CD4-positive, alpha-beta T cell (primary cell): ENCODE data around the gene VEGFD. TPM values are rescaled to one million over a fixed set of nuclear protein-coding genes. Genes with fewer than 3 reads are reported as not detected.

Experiments used
- ATAC-seq: fragments of 200-7000 bp; cut with Tn5 transposase; one replicate; pipeline ENCODE4 v1.10.0; 2022; ENCODE audit warnings: mild to moderate bottlenecking; ENCODE audit not compliant: poor library complexity
- CTCF ChIA-PET: fragments of 350-600 bp; sonication (Branson Sonifier 250); formaldehyde crosslinking; loops from one replicate; lab custom pipeline; 2021; ENCODE audit warnings: antibody characterized with exemption, inconsistent platforms; lab: Charles Lee
- POLR2A ChIA-PET: fragments of 350-600 bp; sonication (Branson Sonifier 250); formaldehyde crosslinking; loops from one replicate; lab custom pipeline; 2021; ENCODE audit warnings: antibody characterized with exemption, inconsistent platforms; lab: Charles Lee
- DNase-seq, 14 experiments: peaks; one replicate each; pipeline ENCODE4 v3.0.0-alpha.2; 2013 to 2020; ENCODE audit warnings: mixed read lengths in 2 of 14
- H3K27ac ChIP-seq, 2 donors: one replicate each; pipeline versions ENCODE4 v1.5.1 to v1.7.0; 2013; ENCODE audit warnings: low read length in 2 of 2, low read depth in 1 of 2, mild to moderate bottlenecking in 1 of 2
- H3K27me3 ChIP-seq, 2 experiments: 1 replicate in 1 of 2; 2 replicates in 1 of 2; pipeline versions ENCODE4 v1.6.1 to v1.7.0; 2013; ENCODE audit warnings: low read length in 2 of 2, control low read depth in 1 of 2, mild to moderate bottlenecking in 1 of 2, moderate library complexity in 1 of 2; ENCODE audit not compliant: insufficient read depth in 2 of 2, control insufficient read depth in 1 of 2
- H3K36me3 ChIP-seq: one replicate; pipeline ENCODE4 v1.6.1; 2013; ENCODE audit warnings: low read length, control low read depth; ENCODE audit not compliant: insufficient read depth
- H3K4me1 ChIP-seq: one replicate; pipeline ENCODE4 v1.6.1; 2013; ENCODE audit warnings: low read length, control low read depth; ENCODE audit not compliant: insufficient read depth
- H3K4me3 ChIP-seq: one replicate; pipeline ENCODE4 v1.5.1; 2013; ENCODE audit warnings: mild to moderate bottlenecking, low read length, moderate library complexity
- H3K9me3 ChIP-seq, 2 experiments: 1 replicate in 1 of 2; 2 replicates in 1 of 2; pipeline versions ENCODE4 v1.6.1 to v1.7.0; 2013; ENCODE audit warnings: low read length in 2 of 2, mild to moderate bottlenecking in 2 of 2, control low read depth in 1 of 2, moderate library complexity in 1 of 2; ENCODE audit not compliant: control insufficient read depth in 1 of 2, insufficient read depth in 1 of 2
- H3K27ac Mint-ChIP-seq: one replicate; pipeline ENCODE4 v1.8.0; 2020; ENCODE audit warnings: mixed read lengths
- H3K27me3 Mint-ChIP-seq: one replicate; pipeline ENCODE4 v1.8.0; 2021; ENCODE audit warnings: mixed read lengths
- H3K36me3 Mint-ChIP-seq: one replicate; pipeline ENCODE4 v1.8.0; 2021; ENCODE audit warnings: low read depth, mixed read lengths
- H3K4me1 Mint-ChIP-seq: one replicate; pipeline ENCODE4 v1.8.0; 2021; ENCODE audit warnings: low read depth, mixed read lengths
- H3K4me3 Mint-ChIP-seq: one replicate; pipeline ENCODE4 v1.8.0; 2020; ENCODE audit warnings: mild to moderate bottlenecking, mixed read lengths
- H3K9me3 Mint-ChIP-seq: one replicate; pipeline ENCODE4 v1.8.0; 2020; ENCODE audit warnings: mixed read lengths
- CTCF ChIP-seq: fragments of 200-600 bp; IDR thresholded peaks from one replicate; pipeline ENCODE4 v1.8.0; 2022; ENCODE audit warnings: antibody characterized with exemption, mild to moderate bottlenecking
- intact Hi-C, 2 experiments: fragments of 100-400 bp; cut with DNase I in 1 of 2; cut with micrococcal nuclease in 1 of 2; formaldehyde crosslinking; loops; one replicate each; pipeline versions ENCODE4 v1.15.1 to v1.9.0; 2023 to 2025; cut with DNase I, micrococcal nuclease
- total RNA-seq, 174 experiments: library from RNA in 2 of 174; stranded (reverse) in 2 of 174; gene quantifications; one replicate each; pipeline ENCODE4 v1.2.3 and lab custom pipeline; 2021 to 2026

VEGFD gene
- total RNA-seq, 2 experiments from 2014 or later, result not detected

- TF ChIP-seq CTCF, result no peak
- Mint-ChIP-seq H3K36me3 (no peaks in the 10 kb centered on the region), H3K9me3 (no peaks in the 10 kb centered on the region), H3K4me3 (no peak overlapping the region), H3K27me3 (peaks cover 26% of the 10 kb centered on the region), H3K27ac (no peak overlapping the region), H3K4me1 (no peaks in the 10 kb centered on the region)
- H3K4me3 ChIP-seq, result no peak overlapping the region
- intact Hi-C loops, result loop anchor here in 1 of 2 experiments (10.0 kb wide), 1 partner anchor 1351 kb away; no protein-coding TSS in a partner anchor
- DNase-seq, result no peak
- H3K27me3 ChIP-seq, result peaks cover 0 to 7% of the 10 kb centered on the region in 2 experiments
- H3K9me3 ChIP-seq, result no peaks in the 10 kb centered on the region
- ChIA-PET POLR2A (no interaction called here), CTCF (no interaction called here)
- no peak for ATAC-seq
- no peaks in the 10 kb centered on the region for H3K36me3 ChIP-seq
- H3K27ac ChIP-seq, result no peak overlapping the region
- H3K4me1 ChIP-seq, result no peaks in the 10 kb centered on the region
These were observed 40.1 kb downstream of the VEGFD start for GRCh38 chrX:15344106-15344505.

GRCh38 chrX:15343075-15343476, 41.1 kb downstream of the VEGFD start:
- intact Hi-C loops, result loop anchor here in 1 of 2 experiments (10.0 kb wide), 1 partner anchor 1352 kb away; no protein-coding TSS in a partner anchor
- H3K27me3 ChIP-seq, result peaks cover 0 to 8% of the 10 kb centered on the region in 2 experiments
- ChIA-PET CTCF (no interaction called here), POLR2A (no interaction called here)
- H3K4me1 ChIP-seq, result no peaks in the 10 kb centered on the region
- H3K4me3 ChIP-seq, result no peak overlapping the region
- H3K27ac ChIP-seq, result no peak overlapping the region
- H3K27me3 Mint-ChIP-seq, result peaks cover 29% of the 10 kb centered on the region
- no peak for TF ChIP-seq CTCF
- H3K9me3 ChIP-seq, result no peaks in the 10 kb centered on the region
- no peaks in the 10 kb centered on the region for H3K4me1 Mint-ChIP-seq
- no peak for DNase-seq
- no peak for ATAC-seq
- H3K27ac Mint-ChIP-seq, result no peak overlapping the region
- no peaks in the 10 kb centered on the region for H3K36me3 Mint-ChIP-seq
- H3K9me3 Mint-ChIP-seq, result no peaks in the 10 kb centered on the region
- H3K4me3 Mint-ChIP-seq, result no peak overlapping the region
- H3K36me3 ChIP-seq, result no peaks in the 10 kb centered on the region

GRCh38 chrX:15340867-15341266, 43.3 kb downstream of the VEGFD start:
- ChIA-PET POLR2A (no interaction called here), CTCF (no interaction called here)
- H3K27ac Mint-ChIP-seq, result no peak overlapping the region
- Histone ChIP-seq H3K36me3 (no peaks in the 10 kb centered on the region), H3K4me3 (no peak overlapping the region), H3K27ac (no peak overlapping the region), H3K4me1 (no peaks in the 10 kb centered on the region), H3K9me3 (no peaks in the 10 kb centered on the region), H3K27me3 (peaks cover 0 to 15% of the 10 kb centered on the region in 2 experiments)
- TF ChIP-seq CTCF, result no peak
- DNase-seq (no peak), ATAC-seq (no peak)
- no peaks in the 10 kb centered on the region for H3K9me3 Mint-ChIP-seq
- H3K27me3 Mint-ChIP-seq, result peaks cover 35% of the 10 kb centered on the region
- H3K4me3 Mint-ChIP-seq, result no peak overlapping the region
- intact Hi-C loops, result loop anchor here in 1 of 2 experiments (10.0 kb wide), 1 partner anchor 1354 kb away; no protein-coding TSS in a partner anchor
- peaks cover under 1% of the 10 kb centered on the region for H3K36me3 Mint-ChIP-seq
- peaks cover 7% of the 10 kb centered on the region for H3K4me1 Mint-ChIP-seq
